ENCODE data around the gene KAT6B. TPM values are rescaled to one million over a fixed set of nuclear protein-coding genes. Genes with fewer than 3 reads are reported as not detected.

Gene KAT6B
- polyA plus RNA-seq, 1 donor from 2014 or later: 11.5 TPM

DNA sequence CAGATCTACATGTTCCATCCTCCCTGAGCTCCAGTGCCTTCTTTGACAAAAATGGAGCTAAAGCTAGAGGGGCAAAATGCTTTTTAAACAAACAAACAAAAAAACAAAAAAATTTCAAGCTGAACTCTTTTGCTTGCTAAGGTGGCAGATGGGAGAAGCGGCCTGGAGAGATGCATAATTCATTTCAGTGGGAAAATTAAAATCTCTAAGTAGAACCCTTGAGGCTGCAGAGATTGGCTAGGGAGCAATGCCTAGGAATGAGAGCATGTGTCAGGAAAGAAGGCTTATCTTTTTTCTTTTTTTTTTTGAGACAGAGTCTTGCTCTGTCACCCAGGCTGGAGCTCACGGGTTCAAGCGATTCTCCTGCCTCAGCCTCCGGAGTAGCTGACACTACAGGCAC is 238.7 kb downstream of the KAT6B start:
- TF ChIP-seq POLR2AphosphoS5 (IDR thresholded peaks at IDR 0.05) (no peak), SMC3 (conservative IDR thresholded peaks at IDR 0.05; ENCODE audit: poor library complexity) (no peak), RAD21 (conservative IDR thresholded peaks at IDR 0.05) (no peak), EP300 (conservative IDR thresholded peaks at IDR 0.05; ENCODE audit: poor library complexity, severe bottlenecking) (no peak), TAF1 (IDR thresholded peaks at IDR 0.05; ENCODE audit: low read depth) (no peak), MXI1 (conservative IDR thresholded peaks at IDR 0.05; ENCODE audit: poor library complexity, severe bottlenecking) (no peak), EZH2 (IDR thresholded peaks at IDR 0.05; ENCODE audit: borderline replicate concordance, insufficient read depth, low read length, poor library complexity, severe bottlenecking) (no peak)
- TF ChIP-seq, protein P1, sequence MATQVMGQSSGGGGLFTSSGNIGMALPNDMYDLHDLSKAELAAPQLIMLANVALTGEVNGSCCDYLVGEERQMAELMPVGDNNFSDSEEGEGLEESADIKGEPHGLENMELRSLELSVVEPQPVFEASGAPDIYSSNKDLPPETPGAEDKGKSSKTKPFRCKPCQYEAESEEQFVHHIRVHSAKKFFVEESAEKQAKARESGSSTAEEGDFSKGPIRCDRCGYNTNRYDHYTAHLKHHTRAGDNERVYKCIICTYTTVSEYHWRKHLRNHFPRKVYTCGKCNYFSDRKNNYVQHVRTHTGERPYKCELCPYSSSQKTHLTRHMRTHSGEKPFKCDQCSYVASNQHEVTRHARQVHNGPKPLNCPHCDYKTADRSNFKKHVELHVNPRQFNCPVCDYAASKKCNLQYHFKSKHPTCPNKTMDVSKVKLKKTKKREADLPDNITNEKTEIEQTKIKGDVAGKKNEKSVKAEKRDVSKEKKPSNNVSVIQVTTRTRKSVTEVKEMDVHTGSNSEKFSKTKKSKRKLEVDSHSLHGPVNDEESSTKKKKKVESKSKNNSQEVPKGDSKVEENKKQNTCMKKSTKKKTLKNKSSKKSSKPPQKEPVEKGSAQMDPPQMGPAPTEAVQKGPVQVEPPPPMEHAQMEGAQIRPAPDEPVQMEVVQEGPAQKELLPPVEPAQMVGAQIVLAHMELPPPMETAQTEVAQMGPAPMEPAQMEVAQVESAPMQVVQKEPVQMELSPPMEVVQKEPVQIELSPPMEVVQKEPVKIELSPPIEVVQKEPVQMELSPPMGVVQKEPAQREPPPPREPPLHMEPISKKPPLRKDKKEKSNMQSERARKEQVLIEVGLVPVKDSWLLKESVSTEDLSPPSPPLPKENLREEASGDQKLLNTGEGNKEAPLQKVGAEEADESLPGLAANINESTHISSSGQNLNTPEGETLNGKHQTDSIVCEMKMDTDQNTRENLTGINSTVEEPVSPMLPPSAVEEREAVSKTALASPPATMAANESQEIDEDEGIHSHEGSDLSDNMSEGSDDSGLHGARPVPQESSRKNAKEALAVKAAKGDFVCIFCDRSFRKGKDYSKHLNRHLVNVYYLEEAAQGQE (IDR thresholded peaks at IDR 0.05; ENCODE audit: borderline replicate concordance): no peak
- TF ChIP-seq, protein P2, sequence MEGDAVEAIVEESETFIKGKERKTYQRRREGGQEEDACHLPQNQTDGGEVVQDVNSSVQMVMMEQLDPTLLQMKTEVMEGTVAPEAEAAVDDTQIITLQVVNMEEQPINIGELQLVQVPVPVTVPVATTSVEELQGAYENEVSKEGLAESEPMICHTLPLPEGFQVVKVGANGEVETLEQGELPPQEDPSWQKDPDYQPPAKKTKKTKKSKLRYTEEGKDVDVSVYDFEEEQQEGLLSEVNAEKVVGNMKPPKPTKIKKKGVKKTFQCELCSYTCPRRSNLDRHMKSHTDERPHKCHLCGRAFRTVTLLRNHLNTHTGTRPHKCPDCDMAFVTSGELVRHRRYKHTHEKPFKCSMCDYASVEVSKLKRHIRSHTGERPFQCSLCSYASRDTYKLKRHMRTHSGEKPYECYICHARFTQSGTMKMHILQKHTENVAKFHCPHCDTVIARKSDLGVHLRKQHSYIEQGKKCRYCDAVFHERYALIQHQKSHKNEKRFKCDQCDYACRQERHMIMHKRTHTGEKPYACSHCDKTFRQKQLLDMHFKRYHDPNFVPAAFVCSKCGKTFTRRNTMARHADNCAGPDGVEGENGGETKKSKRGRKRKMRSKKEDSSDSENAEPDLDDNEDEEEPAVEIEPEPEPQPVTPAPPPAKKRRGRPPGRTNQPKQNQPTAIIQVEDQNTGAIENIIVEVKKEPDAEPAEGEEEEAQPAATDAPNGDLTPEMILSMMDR (IDR thresholded peaks at IDR 0.05; ENCODE audit: poor library complexity, severe bottlenecking): no peak
- no peaks in the 10 kb centered on the region for H4K20me1 ChIP-seq (ENCODE audit: insufficient read depth)
- H3F3A ChIP-seq (ENCODE audit: insufficient read depth, low read length, poor library complexity, severe bottlenecking): no peaks in the 10 kb centered on the region
- H3K4me2 ChIP-seq (ENCODE audit: low read length): no peak overlapping the region
- no peak overlapping the region for H2AFZ ChIP-seq (ENCODE audit: low read depth, low read length)
- no peaks in the 10 kb centered on the region for H3K36me3 ChIP-seq (ENCODE audit: insufficient read depth, low read length)
- H3K9me2 ChIP-seq (ENCODE audit: insufficient read depth, low read length): no peaks in the 10 kb centered on the region
- H3K79me2 ChIP-seq (replicated peaks; ENCODE audit: insufficient read depth, low read length): no peaks in the 10 kb centered on the region
- no peaks in the 10 kb centered on the region for H3K27me3 ChIP-seq (ENCODE audit: insufficient read depth, low read depth, low read length)
- no peak overlapping the region for H3K9ac ChIP-seq (ENCODE audit: low read length)
- no peak overlapping the region for H3K27ac ChIP-seq (ENCODE audit: low read length)
- no peaks in the 10 kb centered on the region for H3K9me3 ChIP-seq (ENCODE audit: low read length)
- H3K4me3 ChIP-seq (ENCODE audit: low read length): no peak overlapping the region

DNA sequence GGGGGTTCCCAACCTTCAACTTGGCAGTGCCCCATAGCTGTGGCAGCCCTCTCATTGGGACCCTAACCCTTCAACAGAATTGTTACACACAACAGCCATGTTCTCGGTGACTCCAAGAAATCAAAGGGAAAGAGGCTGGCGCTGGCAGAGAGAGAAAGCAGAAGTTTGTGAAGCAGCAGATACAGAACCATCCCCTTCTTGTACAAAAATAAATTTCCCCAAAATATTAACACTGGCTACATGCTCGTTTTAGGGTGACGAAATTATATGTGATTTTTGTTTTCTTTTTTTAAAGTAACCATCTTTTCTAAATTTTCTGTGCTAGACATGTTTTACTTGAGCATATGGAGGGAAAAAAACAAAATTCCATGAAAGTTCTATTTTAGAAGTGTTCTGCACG is 239.9 kb downstream of the KAT6B start:
- TF ChIP-seq TAF1 (IDR thresholded peaks at IDR 0.05; ENCODE audit: low read depth) (no peak), MXI1 (conservative IDR thresholded peaks at IDR 0.05; ENCODE audit: poor library complexity, severe bottlenecking) (no peak), EZH2 (IDR thresholded peaks at IDR 0.05; ENCODE audit: borderline replicate concordance, insufficient read depth, low read length, poor library complexity, severe bottlenecking) (no peak)
- no peaks in the 10 kb centered on the region for H3K9me3 ChIP-seq (ENCODE audit: low read length)
- no peaks in the 10 kb centered on the region for H3F3A ChIP-seq (ENCODE audit: insufficient read depth, low read length, poor library complexity, severe bottlenecking)
- no peaks in the 10 kb centered on the region for H3K9me2 ChIP-seq (ENCODE audit: insufficient read depth, low read length)
- H3K4me3 ChIP-seq (ENCODE audit: low read length): no peak overlapping the region
- H3K79me2 ChIP-seq (replicated peaks; ENCODE audit: insufficient read depth, low read length): no peaks in the 10 kb centered on the region
- no peak overlapping the region for H3K4me2 ChIP-seq (ENCODE audit: low read length)
- H3K27ac ChIP-seq (ENCODE audit: low read length): no peak overlapping the region
- no peak overlapping the region for H3K9ac ChIP-seq (ENCODE audit: low read length)
- no peaks in the 10 kb centered on the region for H3K36me3 ChIP-seq (ENCODE audit: insufficient read depth, low read length)
- H2AFZ ChIP-seq (ENCODE audit: low read depth, low read length): no peak overlapping the region
- H4K20me1 ChIP-seq (ENCODE audit: insufficient read depth): no peaks in the 10 kb centered on the region
- no peaks in the 10 kb centered on the region for H3K27me3 ChIP-seq (ENCODE audit: insufficient read depth, low read depth, low read length)
